SJSA1 (cell line): ENCODE results near the gene ISY1. TPM values are rescaled to one million over a fixed set of nuclear protein-coding genes. Genes with fewer than 3 reads are reported as not detected.

Experiments used
- DNase-seq, 2 experiments: peaks; one replicate each; pipeline ENCODE4 v3.0.0-alpha.2; 2015 to 2020; ENCODE audit warnings: low spot score in 2 of 2, low read depth in 1 of 2
- H3K27ac ChIP-seq: fragments of 250-450 bp; sonication (Bioruptor Pico); 2 replicates; pipeline ENCODE4 v1.5.1; 2020; ENCODE audit warnings: mild to moderate bottlenecking, moderate library complexity
- H3K27me3 ChIP-seq: fragments of 250-450 bp; sonication (Bioruptor Pico); replicated peaks from 2 replicates; pipeline ENCODE4 v1.5.1; 2020; ENCODE audit warnings: mild to moderate bottlenecking, moderate library complexity
- H3K36me3 ChIP-seq: fragments of 250-450 bp; sonication (Bioruptor Pico); 2 replicates; pipeline ENCODE4 v1.5.1; 2020; ENCODE audit warnings: mild to moderate bottlenecking
- H3K4me1 ChIP-seq: fragments of 250-450 bp; sonication (Bioruptor Pico); replicated peaks from 2 replicates; pipeline ENCODE4 v1.6.1; 2021; ENCODE audit warnings: mild to moderate bottlenecking
- H3K4me3 ChIP-seq: fragments of 250-450 bp; sonication (Bioruptor Pico); 2 replicates; pipeline ENCODE4 v1.5.1; 2020; ENCODE audit warnings: mild to moderate bottlenecking
- H3K9me3 ChIP-seq: fragments of 250-450 bp; sonication (Bioruptor Pico); replicated peaks from 2 replicates; pipeline ENCODE4 v1.5.1; 2020; ENCODE audit warnings: mild to moderate bottlenecking
- total RNA-seq: library from RNA; depleted of rRNA; stranded (reverse); fragments of >200 nt; shearing (Covaris generic); gene quantifications from 2 replicates; pipeline ENCODE4 v1.2.3, GENCODE V29; 2014; rRNA removed

ISY1 gene
- total RNA-seq, 1 experiment from 2014 or later: 40.5 TPM

GRCh38 chr3:129078510-129078909 is 82.4 kb downstream of the ISY1 start:
- Histone ChIP-seq H3K27me3 (no peaks in the 10 kb centered on the region), H3K4me3 (no peak overlapping the region), H3K4me1 (peaks cover 7% of the 10 kb centered on the region; the same call in 1 of the 2 replicates), H3K36me3 (no peaks in the 10 kb centered on the region), H3K27ac (no peak overlapping the region), H3K9me3 (no peaks in the 10 kb centered on the region)
- no peak for DNase-seq

Other genes with a start within 250 kb of the ISY1 start
- gene CFAP92, start 167.0 kb downstream of the ISY1 start, total RNA-seq: 0.71 TPM in 1 of 2 replicates, not detected in the other
- 1.5 and 2.8 TPM in 2 replicates for gene EFCC1, start 159.8 kb downstream of the ISY1 start, total RNA-seq
- gene GP9, start 100.3 kb downstream of the ISY1 start, total RNA-seq: not detected in 2 replicates
- gene RAB43, start 39.3 kb downstream of the ISY1 start, total RNA-seq: 7.9 and 12.1 TPM in 2 replicates
- 215 and 258 TPM in 2 replicates for gene CNBP, start 22.8 kb upstream of the ISY1 start, total RNA-seq
- 191 and 235 TPM in 2 replicates for gene COPG1, start 88.5 kb upstream of the ISY1 start, total RNA-seq
- gene HMCES, start 117.8 kb upstream of the ISY1 start, total RNA-seq: 22.2 and 25.6 TPM in 2 replicates